NCI-H69 (cell line): ENCODE data around the gene RALY.

Source experiments
- DNase-seq: peaks from one replicate; lab custom pipeline; 2025; lab: John Stamatoyannopoulos, UW

Gene RALY

DNA sequence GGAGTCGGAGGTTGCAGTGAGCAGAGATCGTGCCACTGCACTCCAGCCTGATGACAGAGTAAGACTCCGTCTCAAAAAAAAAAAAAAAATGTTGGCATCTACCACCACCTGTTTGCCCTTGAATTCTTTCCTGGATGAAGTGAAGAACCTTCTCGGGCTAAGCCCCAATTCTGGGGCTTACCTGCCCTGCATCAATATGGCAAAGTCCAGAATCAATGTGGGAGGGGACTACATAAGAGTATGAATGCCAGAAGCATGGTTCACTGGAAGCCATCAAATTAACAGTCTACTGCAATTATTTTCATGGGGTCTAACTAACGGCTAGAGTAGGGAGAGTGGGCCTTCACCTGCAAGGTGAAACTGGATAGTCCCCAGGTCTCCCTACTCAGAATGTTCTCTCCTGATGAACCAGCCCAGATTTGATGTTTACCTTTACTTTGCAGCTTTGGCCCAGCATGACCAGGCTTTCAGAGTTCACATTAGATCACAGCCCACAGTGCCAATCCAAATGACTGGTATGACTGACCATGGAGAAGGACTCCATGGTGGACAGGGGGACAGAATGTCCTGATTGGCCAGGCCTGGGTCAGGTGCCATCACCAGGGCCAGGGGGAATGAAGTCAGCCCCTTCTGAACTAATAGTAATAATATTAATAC, 7.0 kb upstream of the RALY start:
- no peak for DNase-seq

DNA sequence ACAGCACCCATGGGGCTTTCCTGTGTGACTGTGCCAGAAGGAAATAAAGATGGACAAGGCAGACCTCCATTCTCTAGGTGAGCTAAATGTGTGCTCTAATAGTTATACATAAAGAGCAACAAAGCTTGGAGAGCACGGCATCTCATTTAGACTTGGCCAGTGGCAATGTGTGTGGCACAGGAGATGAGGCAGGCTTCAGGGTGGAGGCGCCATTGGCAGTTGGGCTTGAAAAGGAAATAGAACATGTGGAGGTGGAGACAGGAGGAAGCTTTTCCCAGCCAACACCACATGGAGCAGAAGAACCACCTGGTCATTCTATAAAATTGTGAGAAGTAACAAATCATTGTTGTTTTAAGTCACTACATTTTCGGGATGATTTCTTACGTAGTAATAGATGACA, 3.6 kb upstream of the RALY start:
- no peak for DNase-seq

GRCh38 chr20:33991502-33991901, 2.2 kb upstream of the RALY start:
- DNase-seq = no peak

DNA sequence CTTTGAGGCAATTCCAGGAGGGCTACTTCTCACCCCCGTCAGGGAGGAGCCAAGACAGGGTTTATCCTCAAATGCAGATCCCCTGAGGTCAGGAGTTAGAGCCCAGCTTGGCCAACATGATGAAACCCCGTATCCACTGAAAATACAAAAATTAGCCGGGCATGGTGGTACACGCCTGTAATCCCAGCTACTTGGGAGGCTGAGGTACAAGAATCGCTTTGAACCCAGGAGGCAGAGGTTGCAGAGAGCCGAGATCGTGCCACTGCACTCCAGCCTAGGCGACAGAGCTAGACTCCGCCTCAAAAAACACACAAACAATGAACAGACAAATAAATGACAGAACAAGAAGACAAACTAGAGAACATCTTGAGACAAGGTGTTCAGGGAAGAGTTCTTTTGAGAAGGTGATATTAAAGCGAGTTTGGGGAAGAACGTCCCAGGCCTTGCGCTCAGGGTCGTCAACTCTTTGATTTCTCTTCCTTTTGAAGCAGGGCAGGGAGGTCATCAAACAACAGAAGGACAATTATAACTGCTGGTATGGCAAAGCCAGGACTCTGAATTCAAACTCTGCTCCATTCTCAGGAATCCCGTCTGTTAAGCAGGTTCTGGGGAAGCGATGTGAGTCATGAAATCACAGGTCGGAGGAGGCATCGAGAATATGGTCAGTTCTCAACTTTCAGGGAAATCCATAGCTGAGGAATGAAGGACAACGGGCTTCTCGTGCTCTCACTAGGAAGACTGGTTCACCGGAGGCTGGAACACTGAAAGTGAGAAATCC, 1.4 kb upstream of the RALY start:
- no peak for DNase-seq

- peak; percentile 100 for DNase-seq
Observed at GRCh38 chr20:33992923-33993575, 662 bp upstream of the RALY start.

DNA sequence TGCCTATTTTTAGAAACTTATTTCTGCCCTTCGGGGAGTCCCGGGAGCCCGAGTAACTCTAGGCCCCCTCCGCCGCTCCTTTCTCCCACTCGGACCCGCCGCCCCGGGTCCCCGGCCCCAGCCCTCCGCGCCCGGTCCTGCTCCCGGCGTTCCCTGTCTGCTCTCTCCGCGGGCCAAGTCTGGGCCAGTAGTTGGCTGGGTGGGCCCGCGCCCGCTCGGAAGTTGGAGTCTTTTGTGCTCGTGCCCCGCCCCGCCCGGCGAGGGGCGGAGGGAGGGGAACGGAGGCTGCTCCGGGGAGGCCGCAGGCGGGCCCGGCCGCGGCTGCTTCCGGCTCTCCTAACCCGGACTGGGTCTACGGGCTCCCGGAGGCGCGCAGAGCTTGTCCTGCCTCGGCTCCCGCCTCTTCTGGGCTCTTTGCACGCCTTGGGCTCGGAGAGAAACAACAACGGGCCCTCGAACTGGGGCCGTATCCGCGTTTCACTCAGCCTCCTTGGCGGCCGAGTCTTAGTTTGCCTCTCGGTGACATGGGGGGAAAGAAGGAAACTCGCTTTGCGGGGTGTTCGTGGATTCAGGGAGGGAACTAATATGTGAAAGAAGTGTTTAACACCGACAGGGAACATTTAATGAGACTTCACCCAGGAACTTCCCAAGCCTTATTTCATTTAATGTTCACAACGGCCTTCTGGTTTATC, 657 bp downstream of the RALY start:
- peak; percentile 91 for DNase-seq

- DNase-seq = peak; percentile 48
Observed at GRCh38 chr20:33995053-33995831, 1.5 kb downstream of the RALY start.

DNA sequence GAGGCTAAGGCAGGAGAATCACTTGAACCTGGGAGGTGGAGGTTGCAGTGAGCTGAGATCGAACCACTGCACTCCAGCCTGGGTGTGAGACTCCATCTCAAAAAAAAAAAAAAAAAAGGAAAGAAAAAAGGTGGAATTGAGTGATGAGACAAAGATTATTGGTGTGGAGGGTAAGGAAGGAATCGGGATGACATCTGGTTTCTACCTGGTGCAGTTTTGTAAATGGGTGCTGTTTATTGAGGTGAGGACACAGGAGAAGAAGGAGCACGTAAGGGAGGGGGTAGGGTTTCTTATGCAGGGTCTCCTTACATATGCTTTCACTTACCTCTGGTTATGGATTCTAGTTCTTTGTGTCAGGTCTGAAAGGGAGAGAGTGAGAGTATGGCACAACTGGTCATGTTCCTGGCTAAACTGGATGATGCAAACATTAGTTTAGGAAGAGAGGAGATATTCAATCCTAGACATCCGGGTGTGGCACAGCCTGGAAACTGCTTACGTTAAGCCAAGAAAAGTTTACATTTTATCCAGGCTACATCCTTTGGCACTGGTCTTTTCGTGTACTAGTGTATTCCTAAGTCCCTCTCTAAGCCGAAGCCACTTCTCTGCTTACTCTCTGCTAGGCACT, 5.4 kb downstream of the RALY start:
- DNase-seq = no peak

DNA sequence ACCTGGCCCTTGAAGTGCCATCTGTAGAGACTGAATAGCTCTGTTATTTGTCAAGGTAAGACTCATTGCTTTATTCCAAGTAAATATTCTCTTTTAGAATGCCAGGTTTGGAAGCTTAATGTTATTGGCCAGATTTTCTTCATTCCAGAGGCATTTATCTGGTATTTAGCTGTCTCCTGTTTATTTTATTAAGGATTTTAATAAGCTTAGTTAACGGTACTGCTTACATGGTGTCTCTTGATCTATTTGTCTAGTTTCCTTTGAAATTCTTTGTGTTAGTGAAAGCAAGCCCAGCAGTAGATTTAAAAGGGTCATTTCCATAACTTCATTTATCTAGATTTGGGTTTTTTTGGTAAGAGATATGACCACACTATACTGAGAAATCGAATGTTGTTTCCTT, 7.7 kb downstream of the RALY start:
- no peak for DNase-seq

- no peak for DNase-seq
Observed at GRCh38 chr20:34004227-34004626, 10.5 kb downstream of the RALY start.

GRCh38 chr20:34004790-34005457, 11.2 kb downstream of the RALY start:
- DNase-seq = no peak

DNA sequence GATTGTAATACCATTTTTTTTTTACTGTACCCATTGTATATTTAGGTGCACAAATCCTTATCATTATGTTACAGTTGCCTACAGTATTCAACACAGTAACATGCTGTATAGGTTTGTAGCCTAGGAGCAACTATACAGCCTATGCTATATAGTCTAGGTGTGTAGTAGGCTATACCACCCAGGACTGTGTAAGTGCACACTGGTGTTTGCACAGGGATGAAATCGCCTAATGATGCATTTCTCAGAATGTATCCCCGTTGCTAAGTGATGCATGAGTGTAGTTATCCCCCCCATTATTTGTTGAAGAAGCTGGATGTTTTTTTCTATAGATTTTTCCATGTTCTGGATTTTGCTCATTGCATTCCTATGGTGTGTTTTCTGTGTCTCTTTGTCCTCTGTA, 12.9 kb downstream of the RALY start:
- no peak for DNase-seq

DNA sequence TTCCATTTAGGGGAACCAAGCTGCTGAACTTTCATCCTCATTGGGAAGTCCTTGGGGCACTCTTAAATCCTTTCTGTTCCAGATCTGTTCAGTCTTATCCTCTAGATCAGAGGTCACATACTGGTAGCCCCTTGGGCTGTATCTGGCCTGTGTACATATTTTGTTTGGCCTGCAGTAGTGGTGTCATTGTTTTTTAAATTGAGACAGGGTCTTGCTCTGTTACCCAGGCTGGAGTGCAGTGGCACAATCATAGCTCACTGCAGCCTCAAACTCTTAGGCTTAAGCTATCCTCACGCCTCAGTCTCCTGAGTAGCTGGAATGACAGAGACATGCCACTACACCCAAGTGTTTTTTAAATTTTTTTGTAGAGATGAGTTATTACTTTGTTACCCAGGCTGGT, 14.8 kb downstream of the RALY start:
- DNase-seq = no peak

DNA sequence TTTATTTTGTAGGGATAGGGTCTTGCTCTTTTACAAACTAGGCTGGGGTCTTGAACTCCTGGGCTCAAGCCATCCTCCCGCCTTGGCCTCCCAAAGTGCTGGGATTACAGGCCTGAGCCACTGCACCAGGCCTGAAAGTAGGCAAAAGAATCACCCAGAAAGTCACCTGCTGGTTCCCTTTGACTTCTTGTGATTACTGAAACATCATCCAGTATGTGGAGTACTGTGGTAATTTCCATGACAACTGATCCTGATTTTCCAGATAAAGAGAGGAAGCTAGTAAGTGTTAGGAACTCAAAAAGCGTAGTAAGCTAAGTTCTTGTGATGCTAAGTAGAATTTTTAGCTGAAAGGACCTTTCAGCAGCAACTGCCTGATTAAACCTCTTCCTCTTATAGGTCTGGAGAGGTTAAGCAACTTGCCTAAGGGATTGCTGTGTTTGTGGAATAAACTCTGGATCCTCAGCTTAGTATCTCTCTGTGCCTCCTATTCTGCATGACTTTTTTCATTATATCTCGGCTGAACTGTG, 16.8 kb downstream of the RALY start:
- no peak for DNase-seq

DNA sequence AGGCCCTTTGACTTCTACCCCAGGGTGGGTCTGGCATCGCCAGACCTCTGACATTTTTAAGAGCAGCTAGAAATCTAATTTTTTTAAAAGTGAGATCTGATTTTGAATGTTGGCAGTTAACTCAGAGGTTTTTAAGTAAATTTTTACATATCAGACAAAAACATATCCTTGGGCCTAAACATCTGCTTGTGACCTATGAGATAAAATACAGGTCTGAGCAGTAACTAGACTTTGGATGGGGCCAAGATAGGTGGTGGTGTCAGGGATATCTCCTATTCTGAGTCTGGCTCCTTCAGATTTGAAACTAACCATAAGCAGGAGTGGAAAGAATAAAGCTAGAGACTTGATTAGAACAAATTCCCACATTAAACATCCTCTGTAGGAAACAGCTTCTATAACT, 17.6 kb downstream of the RALY start:
- no peak for DNase-seq

GRCh38 chr20:34012330-34012729, 18.6 kb downstream of the RALY start:
- no peak for DNase-seq

DNA sequence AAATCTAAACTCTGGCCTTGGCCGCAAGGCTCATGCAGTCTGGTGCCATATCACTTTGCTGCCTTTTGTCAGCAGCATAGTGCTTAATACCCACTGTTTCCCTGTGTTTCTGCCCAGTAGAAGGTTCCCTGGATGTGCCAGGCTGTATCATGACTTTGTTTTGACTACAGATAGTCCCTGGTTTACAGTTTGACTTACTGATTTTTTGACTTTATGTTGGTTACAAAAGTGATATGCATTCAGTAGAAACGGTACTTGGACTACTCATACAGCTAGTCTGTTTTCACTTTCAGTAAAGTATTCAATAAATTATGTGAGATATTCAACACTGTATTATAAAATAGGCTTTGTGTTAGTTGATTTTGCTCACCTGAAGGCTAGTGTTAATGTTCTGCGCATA, 19.0 kb downstream of the RALY start:
- no peak for DNase-seq

- DNase-seq = no peak
Observed at GRCh38 chr20:34013554-34013953, 19.8 kb downstream of the RALY start.

DNA sequence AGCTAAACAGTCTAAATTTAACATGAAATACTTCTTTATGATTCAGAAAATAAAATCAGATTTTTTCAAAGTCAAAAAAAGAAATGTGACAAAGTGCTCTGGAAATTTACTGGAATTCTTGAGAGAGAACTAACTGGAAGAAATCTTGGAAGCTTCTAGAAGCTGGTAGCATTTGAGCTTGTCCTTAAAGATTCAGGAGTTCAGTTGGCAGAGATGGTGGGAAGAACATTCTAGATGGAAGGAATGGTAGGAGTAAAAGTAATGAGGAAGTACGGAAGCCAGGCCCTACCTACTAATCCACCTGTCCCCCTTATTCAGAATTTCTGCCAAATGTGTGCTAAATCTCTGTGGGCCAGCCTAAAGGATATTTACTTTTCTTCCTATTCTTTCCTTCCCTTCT, 21.2 kb downstream of the RALY start:
- no peak for DNase-seq
